ENCODE results near the gene TRIM17.

- TF ChIP-seq CTCF (IDR thresholded peaks at IDR 0.05) (no peak), POLR2A (IDR thresholded peaks at IDR 0.05) (no peak)
Observed at GRCh38 chr1:228440761-228441500, 24.3 kb upstream of the TRIM17 start.
